BLaER1 (cell line): ENCODE measurements around the gene POU2F3.

Experiments
- H3K27ac ChIP-seq: shearing (Covaris generic); formaldehyde crosslinking; 2 replicates; pipeline ENCODE4 v1.8.1; 2022
- H3K27me3 ChIP-seq: shearing (Covaris generic); formaldehyde crosslinking; 2 replicates; pipeline ENCODE4 v1.8.1; 2022
- H3K36me3 ChIP-seq: shearing (Covaris generic); formaldehyde crosslinking; 2 replicates; pipeline ENCODE4 v1.8.1; 2022
- H3K4me1 ChIP-seq: shearing (Covaris generic); formaldehyde crosslinking; 2 replicates; pipeline ENCODE4 v1.8.1; 2022
- H3K4me2 ChIP-seq: shearing (Covaris generic); formaldehyde crosslinking; 2 replicates; pipeline ENCODE4 v1.8.1; 2022
- H3K4me3 ChIP-seq: shearing (Covaris generic); formaldehyde crosslinking; 2 replicates; pipeline ENCODE4 v1.8.1; 2022
- H3K9ac ChIP-seq: shearing (Covaris generic); formaldehyde crosslinking; 2 replicates; pipeline ENCODE4 v1.8.1; 2022
- H3K9me3 ChIP-seq: shearing (Covaris generic); formaldehyde crosslinking; 2 replicates; pipeline ENCODE4 v1.8.1; 2022
- H4K20me1 ChIP-seq: shearing (Covaris generic); formaldehyde crosslinking; 2 replicates; pipeline ENCODE4 v1.8.1; 2022
- Cebpa-rat ChIP-seq: shearing (Covaris generic); IDR thresholded peaks from 2 replicates; pipeline ENCODE4 v1.8.1; 2022

The POU2F3 gene

DNA sequence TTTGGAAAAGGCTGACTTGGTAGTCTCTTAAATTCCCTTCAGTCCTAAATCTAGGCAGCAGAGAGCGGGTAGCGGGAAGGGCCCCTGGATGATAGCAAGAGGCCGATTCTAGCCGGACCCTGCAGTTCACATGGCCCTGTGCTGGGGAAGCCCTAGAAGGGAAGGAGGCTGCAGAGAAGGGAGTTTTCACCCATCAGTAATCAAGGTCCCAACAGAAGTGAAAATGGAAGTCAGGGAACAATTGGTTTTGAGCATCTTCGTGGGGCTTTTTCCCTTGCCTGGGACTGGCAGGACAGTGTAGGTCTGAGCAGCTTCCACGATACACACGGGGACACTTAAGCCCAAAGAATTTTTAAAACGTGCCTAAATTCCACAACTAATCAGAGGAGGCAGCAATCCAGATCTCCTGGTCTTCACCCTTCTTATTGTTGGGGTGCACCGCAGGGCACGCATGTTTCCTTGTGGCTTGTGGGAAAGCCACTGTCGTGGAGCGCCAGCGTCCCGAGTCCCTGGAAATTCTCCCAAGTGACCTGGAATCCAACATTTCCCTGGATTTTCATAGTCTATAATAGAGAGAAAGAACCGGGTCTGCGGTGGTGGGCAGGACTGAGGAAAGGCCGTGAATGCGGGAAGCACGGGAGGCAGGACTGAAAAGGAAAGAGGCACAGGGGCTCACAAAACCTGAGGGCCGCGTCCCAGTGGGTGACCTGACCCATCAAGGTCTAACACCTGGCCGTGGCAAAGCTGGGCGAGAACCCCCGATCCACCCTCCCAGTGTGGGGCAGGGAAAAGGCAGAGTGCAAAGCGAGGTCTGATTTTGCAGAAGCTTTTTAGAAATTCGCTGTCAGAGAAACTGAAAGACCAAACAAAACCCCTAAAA is 30.0 kb upstream of the POU2F3 start:
- TF ChIP-seq Cebpa-rat: no peak
- peak overlapping the region; percentile 91 for H3K4me3 ChIP-seq
- peak overlapping the region; percentile 86 for H3K27ac ChIP-seq
- H3K4me2 ChIP-seq: peak overlapping the region; percentile 98
- peak overlapping the region; percentile 91 for H3K9ac ChIP-seq
- H4K20me1 ChIP-seq: peaks cover 25% of the 10 kb centered on the region
- H3K36me3 ChIP-seq: peaks cover 8% of the 10 kb centered on the region
- H3K27me3 ChIP-seq: no peaks in the 10 kb centered on the region
- peaks cover 24% of the 10 kb centered on the region for H3K4me1 ChIP-seq
- H3K9me3 ChIP-seq: no peaks in the 10 kb centered on the region

- Histone ChIP-seq H3K4me1 (peaks cover 24% of the 10 kb centered on the region), H3K4me3 (peak within 1 kb of the TSS; percentile 91), H3K27me3 (no peaks in the 10 kb centered on the region), H3K9me3 (no peaks in the 10 kb centered on the region), H3K36me3 (peaks cover 17% of the 10 kb centered on the region), H3K4me2 (peak within 1 kb of the TSS; percentile 98), H3K9ac (peak within 1 kb of the TSS; percentile 91), H4K20me1 (peaks cover 25% of the 10 kb centered on the region), H3K27ac (peak within 1 kb of the TSS; percentile 86)
- TF ChIP-seq Cebpa-rat: no peak
Measured at GRCh38 chr11:120210626-120211521, 29.1 kb upstream of the POU2F3 start, which contains the start of gene OAF. Gene OAF, plus strand, starts transcription at chr11:120211032. Its CDS starts 248 bp downstream, at chr11:120211280.

DNA sequence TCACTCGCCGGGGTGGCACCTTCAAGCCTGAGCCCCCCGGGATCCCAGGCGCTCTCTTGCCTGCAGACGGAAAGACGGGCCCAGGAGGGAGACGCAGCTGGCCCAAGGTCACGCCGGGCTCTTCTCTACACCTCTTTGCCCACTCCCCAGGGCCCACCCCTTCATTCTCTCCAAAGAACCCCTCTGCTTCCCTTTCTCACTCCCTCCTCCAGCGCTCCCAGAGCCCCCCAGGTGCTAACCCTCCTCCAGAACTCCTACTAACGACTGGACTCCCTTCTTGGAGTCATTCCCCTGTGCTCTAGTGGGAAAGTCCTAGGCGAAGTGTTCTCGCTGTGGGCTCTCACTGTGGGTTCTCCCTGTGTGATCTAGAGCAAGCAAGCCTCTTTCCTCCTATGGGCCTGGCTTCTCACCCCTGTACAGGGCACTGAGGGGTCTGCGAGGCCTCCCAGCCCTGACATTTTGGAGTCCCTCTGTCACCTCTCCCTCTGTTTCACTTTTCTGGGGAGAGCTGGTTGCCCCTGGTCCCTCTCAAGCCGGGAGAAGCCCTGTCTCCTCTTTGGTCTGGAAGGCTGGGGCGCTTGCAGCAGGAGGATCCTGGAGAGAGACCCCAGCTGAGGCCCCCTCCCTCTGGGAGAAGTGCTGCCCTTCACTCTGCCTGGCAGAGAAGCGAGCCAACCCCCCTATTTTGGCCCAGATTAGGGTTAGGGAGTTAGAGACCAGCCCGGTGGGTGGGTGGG is 28.2 kb upstream of the POU2F3 start:
- Histone ChIP-seq H4K20me1 (peaks cover 25% of the 10 kb centered on the region), H3K9ac (peak overlapping the region; percentile 91), H3K27ac (peak overlapping the region; percentile 86), H3K27me3 (no peaks in the 10 kb centered on the region), H3K9me3 (no peaks in the 10 kb centered on the region), H3K4me1 (peaks cover 24% of the 10 kb centered on the region), H3K36me3 (peaks cover 25% of the 10 kb centered on the region), H3K4me2 (peak overlapping the region; percentile 98), H3K4me3 (peak overlapping the region; percentile 91)
- TF ChIP-seq Cebpa-rat: no peak

DNA sequence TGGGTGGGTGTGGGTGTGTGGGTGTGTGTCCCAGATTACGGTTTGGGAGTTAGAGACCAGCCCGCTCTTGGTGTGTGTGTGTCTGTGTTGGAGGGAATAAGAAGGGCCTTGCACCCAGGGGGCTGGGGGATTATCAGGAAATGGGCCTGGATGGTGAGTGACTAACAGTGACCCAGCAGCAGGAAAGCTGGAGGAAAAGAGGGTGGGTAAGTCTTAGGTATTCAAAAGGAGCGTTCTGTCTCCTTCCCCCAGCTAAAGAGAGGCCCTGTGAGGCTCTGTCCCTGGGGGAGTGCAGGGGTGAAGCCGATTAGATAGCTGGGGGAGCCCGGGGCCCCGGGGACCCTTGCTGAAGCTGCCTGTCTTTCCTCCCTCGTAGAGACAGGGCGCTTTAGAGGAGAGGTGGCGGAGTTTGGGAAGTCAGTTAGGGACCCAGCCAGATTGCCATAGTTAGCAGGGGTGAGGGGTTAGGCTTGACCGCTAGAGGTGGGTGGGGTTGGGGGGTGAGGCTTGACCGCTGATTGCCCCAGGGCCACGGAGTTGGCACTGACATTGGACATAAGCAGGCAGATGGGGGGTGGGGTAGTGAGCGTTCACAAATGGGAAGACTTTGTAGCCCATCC is 27.6 kb upstream of the POU2F3 start:
- H3K4me1 ChIP-seq: peaks cover 24% of the 10 kb centered on the region
- 0 out of 2 replicates have a peak overlapping the region, but pooled peaks have one; percentile 18 for H3K27ac ChIP-seq
- H3K9me3 ChIP-seq: no peaks in the 10 kb centered on the region
- peak overlapping the region; percentile 91; the same call in 1 of the 2 replicates for H3K9ac ChIP-seq
- peak overlapping the region; percentile 98 for H3K4me2 ChIP-seq
- no peaks in the 10 kb centered on the region for H3K27me3 ChIP-seq
- H3K4me3 ChIP-seq: peak overlapping the region; percentile 91
- H4K20me1 ChIP-seq: peaks cover 25% of the 10 kb centered on the region
- no peak for TF ChIP-seq Cebpa-rat
- peaks cover 26% of the 10 kb centered on the region for H3K36me3 ChIP-seq

GRCh38 chr11:120212926-120213325 is 27.0 kb upstream of the POU2F3 start:
- peaks cover 30% of the 10 kb centered on the region for H4K20me1 ChIP-seq
- no peaks in the 10 kb centered on the region for H3K9me3 ChIP-seq
- H3K4me3 ChIP-seq: no peak overlapping the region; the same call in 1 of the 2 replicates
- no peaks in the 10 kb centered on the region for H3K27me3 ChIP-seq
- H3K36me3 ChIP-seq: peaks cover 26% of the 10 kb centered on the region
- TF ChIP-seq Cebpa-rat: no peak
- peaks cover 24% of the 10 kb centered on the region for H3K4me1 ChIP-seq
- no peak overlapping the region; the same call in 1 of the 2 replicates for H3K9ac ChIP-seq
- H3K4me2 ChIP-seq: peak overlapping the region; percentile 98
- H3K27ac ChIP-seq: no peak overlapping the region

- H3K27ac ChIP-seq: no peak overlapping the region
- H3K36me3 ChIP-seq: peaks cover 26% of the 10 kb centered on the region
- no peak overlapping the region for H3K4me3 ChIP-seq
- H3K9ac ChIP-seq: no peak overlapping the region
- no peak overlapping the region for H3K4me2 ChIP-seq
- no peaks in the 10 kb centered on the region for H3K9me3 ChIP-seq
- peaks cover 42% of the 10 kb centered on the region for H4K20me1 ChIP-seq
- H3K4me1 ChIP-seq: peaks cover 22% of the 10 kb centered on the region
- no peak for TF ChIP-seq Cebpa-rat
- no peaks in the 10 kb centered on the region for H3K27me3 ChIP-seq
Measured at GRCh38 chr11:120214581-120214980, 25.4 kb upstream of the POU2F3 start.

GRCh38 chr11:120215634-120216033 is 24.3 kb upstream of the POU2F3 start:
- no peaks in the 10 kb centered on the region for H3K27me3 ChIP-seq
- H3K9ac ChIP-seq: no peak overlapping the region
- H3K4me2 ChIP-seq: no peak overlapping the region
- no peak overlapping the region for H3K27ac ChIP-seq
- H3K4me3 ChIP-seq: no peak overlapping the region
- TF ChIP-seq Cebpa-rat: no peak
- H3K4me1 ChIP-seq: peaks cover 14% of the 10 kb centered on the region
- peaks cover 53% of the 10 kb centered on the region for H4K20me1 ChIP-seq
- no peaks in the 10 kb centered on the region for H3K9me3 ChIP-seq
- peaks cover 26% of the 10 kb centered on the region for H3K36me3 ChIP-seq

DNA sequence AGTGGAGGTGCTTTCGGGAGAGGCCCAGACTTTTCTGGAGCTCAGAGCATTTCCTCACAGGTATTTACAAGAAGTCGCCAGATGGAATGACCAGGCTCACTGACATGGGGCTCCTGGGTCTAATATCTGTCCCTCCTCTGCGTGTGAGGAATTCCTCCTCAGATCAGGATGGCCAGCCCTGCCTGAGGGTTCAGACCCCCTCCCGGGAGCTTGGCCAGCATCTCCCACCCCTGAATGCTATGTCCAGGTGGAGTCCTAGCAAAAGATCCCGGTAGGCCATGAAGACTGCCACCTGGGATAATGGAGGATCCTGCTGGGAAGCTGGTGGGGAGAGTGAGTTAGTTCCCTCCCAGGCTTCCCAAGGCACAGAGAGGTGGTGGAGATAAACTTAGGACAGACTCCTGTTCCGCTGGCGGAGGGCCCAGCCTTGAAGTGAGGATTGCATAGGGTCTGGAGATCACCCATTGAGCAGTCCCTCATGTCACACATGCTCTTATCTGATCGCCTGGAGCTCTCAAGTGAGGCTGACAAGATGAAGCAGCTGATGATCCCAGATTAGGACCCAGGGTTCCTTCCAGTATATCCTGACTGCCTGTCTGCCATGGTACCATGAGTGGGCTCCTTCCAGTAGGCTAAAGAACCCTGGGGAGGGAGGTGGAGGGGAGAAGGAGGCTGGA is 23.4 kb upstream of the POU2F3 start:
- TF ChIP-seq Cebpa-rat: no peak
- H3K9ac ChIP-seq: no peak overlapping the region
- no peak overlapping the region for H3K27ac ChIP-seq
- no peak overlapping the region for H3K4me3 ChIP-seq
- H4K20me1 ChIP-seq: peaks cover 56% of the 10 kb centered on the region
- no peaks in the 10 kb centered on the region for H3K27me3 ChIP-seq
- peaks cover 26% of the 10 kb centered on the region for H3K36me3 ChIP-seq
- H3K4me1 ChIP-seq: peaks cover 13% of the 10 kb centered on the region
- H3K4me2 ChIP-seq: no peak overlapping the region
- H3K9me3 ChIP-seq: no peaks in the 10 kb centered on the region
